Loucy (cell line): ENCODE measurements around the gene COIL.
"Not testable (repeated sequence)": the region's sequence is repeated elsewhere in the genome, so short reads cannot be mapped to it uniquely, and the experiment has no call there.

ENCODE experiments used
- H2AFZ ChIP-seq: fragments of 200-600 bp; sonication (generic); 2 replicates; pipeline ENCODE4 v1.6.0; 2016; ENCODE audit warnings: antibody characterized with exemption, mild to moderate bottlenecking, low read length, moderate library complexity
- H3F3A ChIP-seq: fragments of 200-600 bp; 2 replicates; pipeline ENCODE4 v1.6.0; 2016; ENCODE audit warnings: antibody characterized with exemption, low read depth, mild to moderate bottlenecking
- H3K27me3 ChIP-seq: fragments of 200-600 bp; sonication (generic); 2 replicates; pipeline ENCODE4 v1.6.1; 2014; ENCODE audit warnings: low read length, mild to moderate bottlenecking; ENCODE audit not compliant: insufficient read depth, poor library complexity, severe bottlenecking
- H3K36me3 ChIP-seq: fragments of 200-600 bp; sonication (generic); 2 replicates; pipeline ENCODE4 v1.6.1; 2016; ENCODE audit warnings: low read length; ENCODE audit not compliant: insufficient read depth
- H3K4me1 ChIP-seq: fragments of 200-600 bp; sonication (generic); 2 replicates; pipeline ENCODE4 v1.5.1; 2014; ENCODE audit warnings: low read length, mild to moderate bottlenecking; ENCODE audit not compliant: insufficient read depth, poor library complexity, severe bottlenecking
- H3K4me2 ChIP-seq: fragments of 200-600 bp; sonication (generic); 2 replicates; pipeline ENCODE4 v1.6.0; 2014; ENCODE audit warnings: antibody characterized with exemption, low read length, low read depth, mild to moderate bottlenecking; ENCODE audit not compliant: poor library complexity, severe bottlenecking
- H3K4me3 ChIP-seq: fragments of 200-600 bp; sonication (generic); 2 replicates; pipeline ENCODE4 v1.5.1; 2014; ENCODE audit warnings: low read length, mild to moderate bottlenecking, mixed read lengths; ENCODE audit not compliant: poor library complexity, severe bottlenecking
- H3K79me2 ChIP-seq: fragments of 200-600 bp; sonication (generic); 2 replicates; pipeline ENCODE4 v1.6.1; 2014; ENCODE audit warnings: low read length; ENCODE audit not compliant: insufficient read depth
- H3K9ac ChIP-seq: fragments of 200-600 bp; sonication (generic); 2 replicates; pipeline ENCODE4 v1.6.0; 2014; ENCODE audit warnings: mild to moderate bottlenecking, low read depth, low read length, moderate library complexity; ENCODE audit not compliant: poor library complexity, severe bottlenecking
- H3K9me2 ChIP-seq: fragments of 200-600 bp; sonication (generic); replicated peaks from 2 replicates; pipeline ENCODE4 v1.6.1; 2016; ENCODE audit warnings: low read depth, low read length, mixed read lengths
- H3K9me3 ChIP-seq: fragments of 200-600 bp; sonication (generic); 2 replicates; pipeline ENCODE4 v1.6.1; 2014; ENCODE audit warnings: mild to moderate bottlenecking, antibody characterized with exemption, low read length, low read depth; ENCODE audit not compliant: insufficient read depth
- H4K20me1 ChIP-seq: fragments of 200-600 bp; sonication (generic); 2 replicates; pipeline ENCODE4 v1.6.0; 2014; ENCODE audit warnings: antibody characterized with exemption, low read length, mild to moderate bottlenecking; ENCODE audit not compliant: insufficient read depth, poor library complexity, severe bottlenecking
- EZH2phosphoT487 ChIP-seq: fragments of 200-600 bp; IDR thresholded peaks from 2 replicates; pipeline ENCODE4 v1.6.1; 2018; ENCODE audit warnings: antibody characterized with exemption, mild to moderate bottlenecking, moderate library complexity, borderline replicate concordance
- TF ChIP-seq, protein P1 (sequence below): fragments of 200-600 bp; sonication (generic); conservative IDR thresholded peaks from 2 replicates; pipeline ENCODE4 v1.5.1; 2014; ENCODE audit warnings: mild to moderate bottlenecking, antibody characterized with exemption, low read length

Gene COIL

DNA sequence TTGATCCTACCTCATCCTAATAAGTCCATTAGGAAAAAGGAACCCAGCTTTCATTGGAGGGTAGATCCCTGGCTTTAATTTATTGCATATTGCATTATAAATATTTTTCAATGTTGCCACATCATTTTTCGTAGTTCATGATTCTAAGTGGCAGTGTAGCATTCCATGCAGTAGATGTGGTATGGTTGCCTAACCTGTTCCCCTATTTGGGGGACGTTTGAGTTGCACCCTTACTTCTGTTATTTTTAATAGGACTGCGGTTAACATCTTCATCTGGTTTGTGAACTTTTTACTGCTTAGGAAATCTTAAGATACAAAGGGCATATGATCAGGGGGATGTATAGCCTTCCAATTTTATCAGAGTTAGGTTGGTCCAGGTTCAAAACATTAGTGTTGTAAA lies 22.5 kb upstream of the COIL start:
- no peaks in the 10 kb centered on the region for H3K36me3 ChIP-seq
- no peak for TF ChIP-seq EZH2phosphoT487
- TF ChIP-seq, protein P1, sequence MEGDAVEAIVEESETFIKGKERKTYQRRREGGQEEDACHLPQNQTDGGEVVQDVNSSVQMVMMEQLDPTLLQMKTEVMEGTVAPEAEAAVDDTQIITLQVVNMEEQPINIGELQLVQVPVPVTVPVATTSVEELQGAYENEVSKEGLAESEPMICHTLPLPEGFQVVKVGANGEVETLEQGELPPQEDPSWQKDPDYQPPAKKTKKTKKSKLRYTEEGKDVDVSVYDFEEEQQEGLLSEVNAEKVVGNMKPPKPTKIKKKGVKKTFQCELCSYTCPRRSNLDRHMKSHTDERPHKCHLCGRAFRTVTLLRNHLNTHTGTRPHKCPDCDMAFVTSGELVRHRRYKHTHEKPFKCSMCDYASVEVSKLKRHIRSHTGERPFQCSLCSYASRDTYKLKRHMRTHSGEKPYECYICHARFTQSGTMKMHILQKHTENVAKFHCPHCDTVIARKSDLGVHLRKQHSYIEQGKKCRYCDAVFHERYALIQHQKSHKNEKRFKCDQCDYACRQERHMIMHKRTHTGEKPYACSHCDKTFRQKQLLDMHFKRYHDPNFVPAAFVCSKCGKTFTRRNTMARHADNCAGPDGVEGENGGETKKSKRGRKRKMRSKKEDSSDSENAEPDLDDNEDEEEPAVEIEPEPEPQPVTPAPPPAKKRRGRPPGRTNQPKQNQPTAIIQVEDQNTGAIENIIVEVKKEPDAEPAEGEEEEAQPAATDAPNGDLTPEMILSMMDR, result no peak
- H3K9me3 ChIP-seq, result no peaks in the 10 kb centered on the region
- H4K20me1 ChIP-seq, result no peaks in the 10 kb centered on the region
- H2AFZ ChIP-seq, result no peak overlapping the region
- H3K79me2 ChIP-seq, result no peaks in the 10 kb centered on the region
- no peak overlapping the region for H3K9ac ChIP-seq
- no peak overlapping the region for H3K4me2 ChIP-seq
- H3K27me3 ChIP-seq, result no peaks in the 10 kb centered on the region
- H3F3A ChIP-seq, result no peaks in the 10 kb centered on the region
- H3K4me1 ChIP-seq, result peaks cover 12% of the 10 kb centered on the region
- H3K4me3 ChIP-seq, result no peak overlapping the region
- no peaks in the 10 kb centered on the region for H3K9me2 ChIP-seq

DNA sequence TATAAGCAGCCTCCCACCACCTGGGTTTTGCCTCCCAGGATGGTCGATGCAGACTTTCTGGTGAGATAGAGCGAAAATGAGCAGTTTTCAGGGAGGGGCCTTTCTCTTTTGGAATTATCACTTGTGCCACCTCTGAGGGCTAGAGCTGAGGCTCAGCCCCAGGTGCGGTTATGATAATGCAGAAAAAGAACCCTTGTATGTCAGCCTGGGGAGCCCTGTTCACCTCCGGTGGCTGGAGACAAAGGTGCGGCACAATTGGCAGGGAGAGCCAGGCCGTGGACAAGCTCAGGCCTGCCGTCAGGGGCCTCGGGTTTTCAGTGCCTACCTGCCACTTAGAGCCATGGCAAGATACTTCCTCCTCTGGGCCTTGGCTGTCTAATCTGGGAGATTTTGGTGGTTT lies 21.5 kb upstream of the COIL start:
- no peak overlapping the region for H3K9ac ChIP-seq
- H3K36me3 ChIP-seq, result no peaks in the 10 kb centered on the region
- H3K9me2 ChIP-seq, result no peaks in the 10 kb centered on the region
- TF ChIP-seq EZH2phosphoT487, result no peak
- TF ChIP-seq, protein P1, result no peak
- H4K20me1 ChIP-seq, result no peaks in the 10 kb centered on the region
- no peak overlapping the region for H3K4me3 ChIP-seq
- H3K4me1 ChIP-seq, result peaks cover 14% of the 10 kb centered on the region
- H3K79me2 ChIP-seq, result no peaks in the 10 kb centered on the region
- no peaks in the 10 kb centered on the region for H3F3A ChIP-seq
- no peaks in the 10 kb centered on the region for H3K27me3 ChIP-seq
- H2AFZ ChIP-seq, result no peak overlapping the region
- no peak overlapping the region for H3K4me2 ChIP-seq
- H3K9me3 ChIP-seq, result no peaks in the 10 kb centered on the region

DNA sequence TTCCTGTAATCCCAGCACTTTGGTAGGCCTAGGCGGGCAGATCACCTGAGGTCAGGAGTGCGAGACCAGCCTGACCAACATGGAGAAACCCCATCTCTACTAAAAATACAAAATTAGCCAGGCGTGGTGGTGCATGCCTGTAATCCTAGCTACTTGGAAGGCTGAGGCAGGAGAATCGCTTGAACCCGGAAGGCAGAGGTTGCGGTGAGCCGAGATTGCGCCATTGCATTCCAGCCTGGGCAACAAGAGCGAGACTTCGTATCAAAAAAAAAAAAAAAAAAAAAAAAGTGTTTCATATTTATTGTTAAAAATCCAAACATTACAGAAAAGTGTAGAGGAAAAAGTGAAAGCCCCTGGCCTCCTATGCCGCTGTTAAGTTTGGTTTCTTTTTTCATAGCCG lies 19.7 kb upstream of the COIL start:
- H3K4me2 ChIP-seq, H3F3A ChIP-seq, H3K36me3 ChIP-seq, H4K20me1 ChIP-seq, H3K27me3 ChIP-seq, H3K9me2 ChIP-seq, H3K9ac ChIP-seq, H3K9me3 ChIP-seq, H2AFZ ChIP-seq, H3K79me2 ChIP-seq, H3K4me3 ChIP-seq: not testable (repeated sequence)
- peaks cover 14% of the 10 kb centered on the region for H3K4me1 ChIP-seq

DNA sequence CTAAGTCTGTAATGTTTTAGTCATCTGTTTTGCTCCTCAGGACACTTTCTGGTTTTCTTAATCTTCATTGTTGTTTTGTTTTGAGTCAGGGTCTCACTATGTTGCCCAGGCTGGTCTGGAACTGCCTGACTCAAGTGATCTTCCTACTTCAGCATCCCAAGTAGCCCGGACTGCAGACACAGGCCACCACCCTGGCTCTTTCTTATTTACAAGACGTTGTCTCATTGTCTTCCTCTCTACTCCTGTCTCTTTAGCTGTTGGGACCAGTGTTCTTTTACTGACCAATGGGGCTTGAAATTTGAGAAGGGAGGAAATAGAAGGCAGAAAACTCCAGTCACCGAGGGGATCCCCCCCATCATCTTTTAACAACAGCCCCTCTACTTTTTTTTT lies 18.2 kb upstream of the COIL start:
- Histone ChIP-seq H3K27me3 (peaks cover 4% of the 10 kb centered on the region), H3K36me3 (no peaks in the 10 kb centered on the region), H3K79me2 (no peaks in the 10 kb centered on the region), H3F3A (no peaks in the 10 kb centered on the region), H2AFZ (peak overlapping the region; percentile 88), H3K4me2 (peak overlapping the region; percentile 93), H3K9ac (peak overlapping the region; percentile 65), H3K9me2 (no peaks in the 10 kb centered on the region), H3K4me1 (peaks cover 14% of the 10 kb centered on the region), H4K20me1 (no peaks in the 10 kb centered on the region), H3K9me3 (no peaks in the 10 kb centered on the region), H3K4me3 (peak overlapping the region; percentile 91)
- TF ChIP-seq, protein P1, result no peak
- no peak for TF ChIP-seq EZH2phosphoT487
